ENCODE measurements around the gene UTS2R. TPM values are rescaled to one million over a fixed set of nuclear protein-coding genes. Genes with fewer than 3 reads are reported as not detected.
"Not testable (repeated sequence)": the region's sequence is repeated elsewhere in the genome, so short reads cannot be mapped to it uniquely, and the experiment has no call there.

Gene UTS2R
- total and polyA plus RNA-seq, 2 donors: 0.07 to 0.33 TPM

DNA sequence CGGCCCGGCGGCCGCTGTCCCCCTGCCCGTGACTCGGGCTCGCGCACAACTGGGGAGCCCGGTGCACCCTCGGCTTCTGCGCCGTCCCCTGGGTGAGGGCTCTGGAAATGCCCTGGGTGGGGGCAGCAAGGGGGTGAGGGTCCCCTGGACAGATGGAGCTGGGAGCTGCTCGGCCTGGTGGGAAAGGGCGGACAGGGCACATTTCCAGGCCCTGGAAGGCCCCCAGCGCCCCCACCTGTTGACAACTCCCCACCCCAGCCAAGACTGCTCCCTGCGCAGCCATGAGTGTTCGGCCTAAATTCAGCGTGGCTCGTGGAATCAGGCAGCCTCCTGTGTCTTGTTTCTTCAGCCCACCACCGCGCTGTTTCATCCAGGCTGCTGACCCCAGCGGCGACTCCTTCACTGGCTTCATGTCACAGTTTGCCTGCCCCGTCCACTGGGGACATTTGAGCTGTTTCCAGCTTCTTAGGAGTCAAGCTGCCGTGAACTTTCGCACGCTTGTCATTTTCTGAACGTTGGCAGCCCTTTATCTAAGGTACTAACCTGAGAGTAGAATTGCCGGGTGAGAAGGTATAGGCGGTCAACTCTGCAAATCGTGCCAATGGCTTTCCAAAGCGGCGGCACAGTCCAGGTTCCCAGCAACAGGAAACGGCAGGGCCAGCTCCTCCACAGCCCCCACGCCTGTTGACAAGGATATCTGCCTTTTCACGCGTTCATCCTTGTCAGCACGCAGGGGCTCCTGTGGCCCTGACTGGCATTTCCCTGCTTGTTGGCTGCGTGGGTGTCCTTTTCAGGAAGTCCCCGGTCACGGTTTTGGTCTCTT is 895 bp downstream of the UTS2R start:
- DNase-seq (ENCODE audit: low read depth in 6 of 9, low spot score in 9 of 9): no peak
- H3K27me3 ChIP-seq (ENCODE audit: control insufficient read depth in 2 of 2, insufficient read depth in 1 of 2, low read length in 1 of 2): peaks cover 62 to 80% of the 10 kb centered on the region in 2 donors
- H3K4me3 ChIP-seq (ENCODE audit: low read length in 2 of 2): no peak overlapping the region

DNA sequence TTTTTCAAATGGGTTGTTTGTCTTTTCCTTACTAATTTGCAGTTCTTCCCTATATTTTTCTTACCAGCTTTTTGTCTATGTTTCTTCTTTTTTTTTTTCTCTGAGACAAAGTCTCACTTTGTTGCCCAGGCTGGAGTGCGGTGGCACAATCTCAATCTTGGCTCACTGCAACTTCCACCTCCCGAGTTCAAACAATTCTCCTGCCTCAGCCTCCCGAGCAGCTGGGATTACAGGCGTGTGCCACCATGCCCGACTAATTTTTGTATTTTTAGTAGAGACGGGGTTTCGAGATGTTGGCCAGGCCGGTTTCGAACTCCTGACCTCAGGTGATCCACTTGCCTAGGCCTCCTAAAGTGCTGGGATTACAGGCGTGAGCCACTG is 1.5 kb downstream of the UTS2R start:
- peaks cover 62 to 81% of the 10 kb centered on the region in 2 donors for H3K27me3 ChIP-seq (ENCODE audit: control insufficient read depth in 2 of 2, insufficient read depth in 1 of 2, low read length in 1 of 2)
- WGBS: 91% methylated on average over 10 of the region's 10 CpGs
- not testable (repeated sequence) for H3K4me3 ChIP-seq (ENCODE audit: low read length in 2 of 2)

More for the DNA sequence above, 895 bp downstream of the UTS2R start:
- H3K9me3 ChIP-seq (ENCODE audit: control insufficient read depth in 2 of 2, insufficient read depth in 1 of 2, low read length in 1 of 2): no peaks in the 10 kb centered on the region
- 39% methylated on average over 41 of the region's 41 CpGs for WGBS
- no peaks in the 10 kb centered on the region for H3K36me3 ChIP-seq (ENCODE audit: control insufficient read depth in 2 of 2, insufficient read depth in 2 of 2, low read length in 1 of 2)
- no peak overlapping the region for H3K27ac ChIP-seq (ENCODE audit: low read depth in 1 of 2, low read length in 1 of 2)
- peaks cover 0 to 13% of the 10 kb centered on the region in 2 donors for H3K4me1 ChIP-seq (ENCODE audit: control insufficient read depth in 2 of 2, insufficient read depth in 2 of 2, low read length in 2 of 2)

DNA sequence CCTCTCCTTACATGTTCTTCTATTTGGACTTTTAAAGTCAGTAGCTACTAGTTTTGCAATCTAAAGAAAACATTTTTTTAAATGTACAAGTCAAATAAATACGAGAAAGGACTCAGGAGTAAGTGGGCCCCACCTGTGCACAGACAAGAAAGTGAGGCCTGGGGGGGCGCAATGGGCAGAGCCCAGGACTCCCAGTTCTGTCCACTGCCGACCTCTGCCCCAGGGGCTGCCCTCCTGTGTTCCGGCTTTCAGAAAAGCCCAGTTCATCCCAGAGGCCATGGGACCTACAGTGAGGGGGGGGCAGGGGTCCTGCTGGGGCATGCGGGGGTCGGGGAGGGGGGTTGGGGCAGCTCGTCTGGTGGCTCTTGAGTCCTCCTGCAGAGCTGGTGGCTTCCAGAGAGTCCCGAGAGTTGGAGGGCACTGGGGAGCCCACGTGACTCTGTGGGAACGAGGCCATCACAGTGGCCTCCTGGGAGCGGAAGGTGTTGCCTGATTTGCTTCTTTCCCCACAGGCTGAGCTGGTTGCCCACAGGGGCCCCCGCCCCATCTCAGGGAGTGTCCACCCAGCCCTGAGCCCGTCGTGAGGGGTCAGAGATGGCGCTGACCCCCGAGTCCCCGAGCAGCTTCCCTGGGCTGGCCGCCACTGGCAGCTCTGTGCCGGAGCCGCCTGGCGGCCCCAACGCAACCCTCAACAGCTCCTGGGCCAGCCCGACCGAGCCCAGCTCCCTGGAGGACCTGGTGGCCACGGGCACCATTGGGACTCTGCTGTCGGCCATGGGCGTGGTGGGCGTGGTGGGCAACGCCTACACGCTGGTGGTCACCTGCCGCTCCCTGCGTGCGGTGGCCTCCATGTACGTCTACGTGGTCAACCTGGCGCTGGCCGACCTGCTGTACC is 2.4 kb downstream of the UTS2R start:
- H3K4me1 ChIP-seq (ENCODE audit: control insufficient read depth in 2 of 2, insufficient read depth in 2 of 2, low read length in 2 of 2): peaks cover 0 to 11% of the 10 kb centered on the region in 2 donors
- H3K27ac ChIP-seq (ENCODE audit: low read depth in 1 of 2, low read length in 1 of 2): no peak overlapping the region
- no peaks in the 10 kb centered on the region for H3K36me3 ChIP-seq (ENCODE audit: control insufficient read depth in 2 of 2, insufficient read depth in 2 of 2, low read length in 1 of 2)
- WGBS: 93% methylated on average over 37 of the region's 37 CpGs
- no peak overlapping the region for H3K4me3 ChIP-seq (ENCODE audit: low read length in 2 of 2)
- peaks cover 62 to 90% of the 10 kb centered on the region in 2 donors for H3K27me3 ChIP-seq (ENCODE audit: control insufficient read depth in 2 of 2, insufficient read depth in 1 of 2, low read length in 1 of 2)
- no peaks in the 10 kb centered on the region for H3K9me3 ChIP-seq (ENCODE audit: control insufficient read depth in 2 of 2, insufficient read depth in 1 of 2, low read length in 1 of 2)
- no peak for DNase-seq (ENCODE audit: low read depth in 6 of 9, low spot score in 9 of 9)

More for the DNA sequence above, 1.5 kb downstream of the UTS2R start:
- H3K36me3 ChIP-seq (ENCODE audit: control insufficient read depth in 2 of 2, insufficient read depth in 2 of 2, low read length in 1 of 2); H3K9me3 ChIP-seq (ENCODE audit: control insufficient read depth in 2 of 2, insufficient read depth in 1 of 2, low read length in 1 of 2); DNase-seq (ENCODE audit: low read depth in 6 of 9, low spot score in 9 of 9); H3K27ac ChIP-seq (ENCODE audit: low read depth in 1 of 2, low read length in 1 of 2): not testable (repeated sequence)
- peaks cover 0 to 11% of the 10 kb centered on the region in 2 donors for H3K4me1 ChIP-seq (ENCODE audit: control insufficient read depth in 2 of 2, insufficient read depth in 2 of 2, low read length in 2 of 2)

DNA sequence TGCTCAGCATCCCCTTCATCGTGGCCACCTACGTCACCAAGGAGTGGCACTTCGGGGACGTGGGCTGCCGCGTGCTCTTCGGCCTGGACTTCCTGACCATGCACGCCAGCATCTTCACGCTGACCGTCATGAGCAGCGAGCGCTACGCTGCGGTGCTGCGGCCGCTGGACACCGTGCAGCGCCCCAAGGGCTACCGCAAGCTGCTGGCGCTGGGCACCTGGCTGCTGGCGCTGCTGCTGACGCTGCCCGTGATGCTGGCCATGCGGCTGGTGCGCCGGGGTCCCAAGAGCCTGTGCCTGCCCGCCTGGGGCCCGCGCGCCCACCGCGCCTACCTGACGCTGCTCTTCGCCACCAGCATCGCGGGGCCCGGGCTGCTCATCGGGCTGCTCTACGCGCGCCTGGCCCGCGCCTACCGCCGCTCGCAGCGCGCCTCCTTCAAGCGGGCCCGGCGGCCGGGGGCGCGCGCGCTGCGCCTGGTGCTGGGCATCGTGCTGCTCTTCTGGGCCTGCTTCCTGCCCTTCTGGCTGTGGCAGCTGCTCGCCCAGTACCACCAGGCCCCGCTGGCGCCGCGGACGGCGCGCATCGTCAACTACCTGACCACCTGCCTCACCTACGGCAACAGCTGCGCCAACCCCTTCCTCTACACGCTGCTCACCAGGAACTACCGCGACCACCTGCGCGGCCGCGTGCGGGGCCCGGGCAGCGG is 3.2 kb downstream of the UTS2R start:
- Histone ChIP-seq H3K4me3 (ENCODE audit: low read length in 2 of 2) (no peak overlapping the region), H3K4me1 (ENCODE audit: control insufficient read depth in 2 of 2, insufficient read depth in 2 of 2, low read length in 2 of 2) (peaks cover 0 to 11% of the 10 kb centered on the region in 2 donors), H3K27ac (ENCODE audit: low read depth in 1 of 2, low read length in 1 of 2) (no peak overlapping the region), H3K36me3 (ENCODE audit: control insufficient read depth in 2 of 2, insufficient read depth in 2 of 2, low read length in 1 of 2) (no peaks in the 10 kb centered on the region), H3K27me3 (ENCODE audit: control insufficient read depth in 2 of 2, insufficient read depth in 1 of 2, low read length in 1 of 2) (peaks cover 61 to 88% of the 10 kb centered on the region in 2 donors), H3K9me3 (ENCODE audit: control insufficient read depth in 2 of 2, insufficient read depth in 1 of 2, low read length in 1 of 2) (no peaks in the 10 kb centered on the region)
- 35% methylated on average over 79 of the region's 79 CpGs for WGBS
- DNase-seq (ENCODE audit: low read depth in 6 of 9, low spot score in 9 of 9): no peak

DNA sequence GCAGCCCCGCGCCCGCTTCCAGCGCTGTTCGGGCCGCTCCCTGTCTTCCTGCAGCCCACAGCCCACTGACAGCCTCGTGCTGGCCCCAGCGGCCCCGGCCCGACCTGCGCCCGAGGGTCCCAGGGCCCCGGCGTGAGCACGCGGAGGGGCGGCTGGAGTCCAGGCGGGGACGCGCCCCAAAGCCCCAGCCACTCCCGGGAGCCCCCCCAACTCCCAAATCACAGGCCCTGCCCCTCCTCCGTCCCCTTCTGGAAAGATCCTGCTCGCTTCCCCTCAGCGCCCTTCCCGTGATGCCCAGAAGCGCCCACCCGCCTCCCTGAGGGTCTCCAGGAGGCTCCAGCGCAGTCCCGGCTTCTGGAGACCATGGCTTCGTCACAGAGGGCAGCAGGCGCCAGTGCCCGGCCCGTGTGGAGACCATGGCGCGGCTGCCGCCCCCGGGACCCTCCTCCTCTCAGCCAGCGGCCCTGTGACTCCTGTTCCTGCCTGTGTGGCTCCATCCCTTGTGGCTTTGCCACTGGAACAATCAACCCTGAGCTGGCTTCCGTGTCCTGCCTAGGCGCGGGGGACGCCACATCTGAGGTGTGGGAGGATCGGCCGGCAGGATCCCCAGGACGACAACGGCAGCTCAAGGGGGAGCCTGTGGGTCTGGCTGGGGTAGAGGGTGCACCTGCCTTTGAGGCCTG is 3.9 kb downstream of the UTS2R start:
- peaks cover 0 to 8% of the 10 kb centered on the region in 2 donors for H3K4me1 ChIP-seq (ENCODE audit: control insufficient read depth in 2 of 2, insufficient read depth in 2 of 2, low read length in 2 of 2)
- 69% methylated on average over 46 of the region's 46 CpGs for WGBS
- H3K4me3 ChIP-seq (ENCODE audit: low read length in 2 of 2): no peak overlapping the region
- peaks cover 56 to 85% of the 10 kb centered on the region in 2 donors for H3K27me3 ChIP-seq (ENCODE audit: control insufficient read depth in 2 of 2, insufficient read depth in 1 of 2, low read length in 1 of 2)
- no peak overlapping the region for H3K27ac ChIP-seq (ENCODE audit: low read depth in 1 of 2, low read length in 1 of 2)
- no peak for DNase-seq (ENCODE audit: low read depth in 6 of 9, low spot score in 9 of 9)
- no peaks in the 10 kb centered on the region for H3K36me3 ChIP-seq (ENCODE audit: control insufficient read depth in 2 of 2, insufficient read depth in 2 of 2, low read length in 1 of 2)
- no peaks in the 10 kb centered on the region for H3K9me3 ChIP-seq (ENCODE audit: control insufficient read depth in 2 of 2, insufficient read depth in 1 of 2, low read length in 1 of 2)

DNA sequence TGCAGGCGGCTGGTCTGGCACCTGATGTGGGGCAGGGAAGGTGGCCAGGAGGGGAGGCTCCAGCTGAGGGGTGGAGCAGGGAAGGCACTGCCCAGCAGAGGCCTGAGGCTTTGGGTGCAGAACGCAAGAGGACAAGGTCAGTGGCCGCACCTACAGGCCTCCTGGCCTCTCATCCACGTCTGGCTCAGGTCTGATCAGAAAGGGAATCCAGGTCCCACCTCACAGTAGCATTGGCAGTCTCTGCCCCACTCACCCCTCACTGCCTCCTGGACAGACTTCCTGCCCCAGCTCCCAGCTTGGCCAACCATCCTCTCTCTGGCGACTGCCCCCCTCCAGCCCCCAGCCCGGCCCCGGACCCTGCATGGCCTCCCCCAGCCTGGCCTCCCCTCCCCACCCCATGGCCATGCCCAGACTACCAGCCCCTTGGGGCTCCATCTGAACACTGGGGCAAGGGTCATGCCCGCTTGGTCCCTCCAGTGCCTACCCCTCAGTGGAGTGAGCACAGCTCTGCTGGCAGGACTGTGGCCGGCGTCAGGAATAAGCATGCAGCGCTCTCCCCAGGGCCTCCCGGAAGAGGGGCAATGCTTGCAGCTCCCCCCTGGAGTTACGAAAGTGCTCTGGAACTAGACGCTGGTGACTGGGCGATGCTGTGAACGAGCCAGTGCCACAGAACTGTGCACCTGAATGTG is 4.6 kb downstream of the UTS2R start:
- DNase-seq (ENCODE audit: low read depth in 6 of 9, low spot score in 9 of 9): no peak
- Histone ChIP-seq H3K27me3 (ENCODE audit: control insufficient read depth in 2 of 2, insufficient read depth in 1 of 2, low read length in 1 of 2) (peaks cover 50 to 79% of the 10 kb centered on the region in 2 donors), H3K36me3 (ENCODE audit: control insufficient read depth in 2 of 2, insufficient read depth in 2 of 2, low read length in 1 of 2) (no peaks in the 10 kb centered on the region), H3K9me3 (ENCODE audit: control insufficient read depth in 2 of 2, insufficient read depth in 1 of 2, low read length in 1 of 2) (no peaks in the 10 kb centered on the region), H3K4me1 (ENCODE audit: control insufficient read depth in 2 of 2, insufficient read depth in 2 of 2, low read length in 2 of 2) (peaks cover 0 to 3% of the 10 kb centered on the region in 2 donors), H3K4me3 (ENCODE audit: low read length in 2 of 2) (no peak overlapping the region), H3K27ac (ENCODE audit: low read depth in 1 of 2, low read length in 1 of 2) (no peak overlapping the region)
- WGBS: 81% methylated on average over 16 of the region's 16 CpGs

DNA sequence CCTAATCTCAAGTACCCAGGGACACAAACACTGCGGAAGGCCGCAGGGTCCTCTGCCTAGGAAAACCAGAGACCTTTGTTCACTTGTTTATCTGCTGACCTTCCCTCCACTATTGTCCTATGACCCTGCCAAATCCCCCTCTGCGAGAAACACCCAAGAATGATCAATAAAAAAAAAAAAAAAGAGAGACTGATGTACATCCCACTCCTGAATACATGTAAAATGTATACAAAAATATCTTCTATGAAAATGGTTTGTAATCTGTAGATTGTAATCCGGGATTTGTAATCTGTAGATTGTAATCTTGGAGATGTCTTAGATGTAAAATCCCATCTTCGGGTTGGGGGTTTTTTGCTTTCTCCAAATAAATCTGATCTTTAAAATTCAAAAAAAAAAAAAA is 5.7 kb downstream of the UTS2R start:
- not testable (repeated sequence) for DNase-seq (ENCODE audit: low read depth in 6 of 9, low spot score in 9 of 9)
- WGBS: 57% methylated on average over 3 of the region's 5 CpGs
- H3K27me3 ChIP-seq (ENCODE audit: control insufficient read depth in 2 of 2, insufficient read depth in 1 of 2, low read length in 1 of 2): peaks cover 38 to 68% of the 10 kb centered on the region in 2 donors

More for the DNA sequence above, 5.7 kb downstream of the UTS2R start:
- not testable (repeated sequence) for H3K9me3 ChIP-seq (ENCODE audit: control insufficient read depth in 2 of 2, insufficient read depth in 1 of 2, low read length in 1 of 2); H3K4me1 ChIP-seq (ENCODE audit: control insufficient read depth in 2 of 2, insufficient read depth in 2 of 2, low read length in 2 of 2); H3K4me3 ChIP-seq (ENCODE audit: low read length in 2 of 2); H3K27ac ChIP-seq (ENCODE audit: low read depth in 1 of 2, low read length in 1 of 2); H3K36me3 ChIP-seq (ENCODE audit: control insufficient read depth in 2 of 2, insufficient read depth in 2 of 2, low read length in 1 of 2)
